HFFc6 (cell line): ENCODE measurements around the gene NTM. TPM values are rescaled to one million over a fixed set of nuclear protein-coding genes. Genes with fewer than 3 reads are reported as not detected.

ENCODE experiments used
- DNase-seq: peaks from one replicate; pipeline ENCODE4 v3.0.0-alpha.2; 2018
- H3K27ac Mint-ChIP-seq: 2 replicates; pipeline ENCODE4 v1.8.0; 2020; ENCODE audit warnings: mild to moderate bottlenecking, mixed read lengths
- H3K27me3 Mint-ChIP-seq: 2 replicates; pipeline ENCODE4 v1.8.0; 2021; ENCODE audit warnings: mild to moderate bottlenecking, moderate library complexity, mixed read lengths; ENCODE audit not compliant: insufficient read depth
- H3K36me3 Mint-ChIP-seq: 2 replicates; pipeline ENCODE4 v1.8.0; 2021; ENCODE audit warnings: low read depth, mixed read lengths
- H3K4me1 Mint-ChIP-seq: 2 replicates; pipeline ENCODE4 v1.8.0; 2020; ENCODE audit warnings: low read depth, mixed read lengths
- H3K4me3 Mint-ChIP-seq: 2 replicates; pipeline ENCODE4 v1.8.0; 2020; ENCODE audit warnings: mild to moderate bottlenecking, moderate library complexity, mixed read lengths
- H3K9me3 Mint-ChIP-seq: 2 replicates; pipeline ENCODE4 v1.8.0; 2020; ENCODE audit warnings: mild to moderate bottlenecking, mixed read lengths
- CTCF ChIP-seq: fragments of 200-600 bp; sonication (generic); IDR thresholded peaks from 2 replicates; pipeline ENCODE4 v1.5.0; 2021; ENCODE audit warnings: antibody characterized with exemption, mild to moderate bottlenecking
- total RNA-seq, 6 experiments: library from RNA; stranded (reverse); fragmentation: NEBNext Ultra II Directional; extraction: Animal tissue kit (Norgen Biotek cat#: 25700); gene quantifications; 2 replicates in 1 of 6; 3 replicates in 5 of 6; pipeline ENCODE4 v1.2.3, GENCODE V29; 2021

Gene NTM
- total RNA-seq, 6 experiments from 2014 or later, result 18.3 to 23.6 (median 21.7) TPM

GRCh38 chr11:131392528-131393255 is 22.3 kb downstream of the NTM start:
- Mint-ChIP-seq H3K4me3 (no peak overlapping the region), H3K27me3 (peaks cover 12% of the 10 kb centered on the region), H3K27ac (no peak overlapping the region), H3K9me3 (no peaks in the 10 kb centered on the region), H3K4me1 (no peaks in the 10 kb centered on the region), H3K36me3 (no peaks in the 10 kb centered on the region)
- no peak for DNase-seq
- peak; percentile 33; the same call in 1 of the 2 replicates for TF ChIP-seq CTCF

- no peaks in the 10 kb centered on the region for H3K9me3 Mint-ChIP-seq
- H3K4me3 Mint-ChIP-seq, result no peak overlapping the region
- H3K27ac Mint-ChIP-seq, result no peak overlapping the region
- H3K27me3 Mint-ChIP-seq, result peaks cover 13% of the 10 kb centered on the region
- no peak for TF ChIP-seq CTCF
- no peaks in the 10 kb centered on the region for H3K36me3 Mint-ChIP-seq
- H3K4me1 Mint-ChIP-seq, result no peaks in the 10 kb centered on the region
- no peak for DNase-seq
Observed at GRCh38 chr11:131393691-131394090, 23.3 kb downstream of the NTM start.

- no peak for DNase-seq
- H3K36me3 Mint-ChIP-seq, result no peaks in the 10 kb centered on the region
- H3K9me3 Mint-ChIP-seq, result no peaks in the 10 kb centered on the region
- no peak for TF ChIP-seq CTCF
- no peak overlapping the region for H3K27ac Mint-ChIP-seq
- peaks cover 7% of the 10 kb centered on the region for H3K27me3 Mint-ChIP-seq
- no peak overlapping the region for H3K4me3 Mint-ChIP-seq
- H3K4me1 Mint-ChIP-seq, result no peaks in the 10 kb centered on the region
Observed at GRCh38 chr11:131397675-131398074, 27.3 kb downstream of the NTM start.

- no peak for TF ChIP-seq CTCF
- Mint-ChIP-seq H3K36me3 (no peaks in the 10 kb centered on the region), H3K4me3 (no peak overlapping the region), H3K4me1 (no peaks in the 10 kb centered on the region), H3K9me3 (no peaks in the 10 kb centered on the region), H3K27me3 (peaks cover 4% of the 10 kb centered on the region; the same call in 1 of the 2 replicates), H3K27ac (no peak overlapping the region)
- DNase-seq, result no peak
Observed at GRCh38 chr11:131402040-131402439, 31.6 kb downstream of the NTM start.

GRCh38 chr11:131404010-131404409 is 33.6 kb downstream of the NTM start:
- TF ChIP-seq CTCF, result no peak
- no peak for DNase-seq
- Mint-ChIP-seq H3K27me3 (no peaks in the 10 kb centered on the region; the same call in 1 of the 2 replicates), H3K9me3 (no peaks in the 10 kb centered on the region), H3K36me3 (no peaks in the 10 kb centered on the region), H3K4me1 (no peaks in the 10 kb centered on the region), H3K4me3 (no peak overlapping the region), H3K27ac (no peak overlapping the region)
